ENCODE measurements around the gene LRBA. TPM values are rescaled to one million over a fixed set of nuclear protein-coding genes. Genes with fewer than 3 reads are reported as not detected.

The LRBA gene
- polyA plus RNA-seq, 1 donor: 75.9 TPM

- DNase-seq: no peak
These were observed 734.1 kb downstream of the LRBA start for GRCh38 chr4:150280975-150281374.

GRCh38 chr4:150280081-150280895, 734.8 kb downstream of the LRBA start:
- DNase-seq: no peak

- DNase-seq: no peak
These were observed 736.9 kb downstream of the LRBA start for GRCh38 chr4:150278206-150278605.

GRCh38 chr4:150268444-150268843, 746.6 kb downstream of the LRBA start:
- no peak for DNase-seq

GRCh38 chr4:150265806-150266205, 749.3 kb downstream of the LRBA start:
- DNase-seq: no peak

- DNase-seq: no peak
These were observed 750.4 kb downstream of the LRBA start for GRCh38 chr4:150264595-150265161.

- no peak for DNase-seq
These were observed 752.5 kb downstream of the LRBA start for GRCh38 chr4:150262611-150263010.

GRCh38 chr4:150261571-150261970, 753.5 kb downstream of the LRBA start:
- DNase-seq: no peak

- no peak for DNase-seq
These were observed 755.1 kb downstream of the LRBA start for GRCh38 chr4:150259861-150260567.

GRCh38 chr4:150258569-150258968, 756.5 kb downstream of the LRBA start:
- no peak for DNase-seq

- DNase-seq: no peak
These were observed 758.0 kb downstream of the LRBA start for GRCh38 chr4:150256841-150257730.

GRCh38 chr4:150256225-150256620, 758.9 kb downstream of the LRBA start:
- DNase-seq: no peak

- DNase-seq: no peak
These were observed 759.4 kb downstream of the LRBA start for GRCh38 chr4:150255610-150256224.

- no peak for DNase-seq
These were observed 761.0 kb downstream of the LRBA start for GRCh38 chr4:150253965-150254630.

GRCh38 chr4:150253416-150253815, 761.7 kb downstream of the LRBA start:
- DNase-seq: no peak

- no peak for DNase-seq
These were observed 762.3 kb downstream of the LRBA start for GRCh38 chr4:150252741-150253140.

- no peak for DNase-seq
These were observed 762.8 kb downstream of the LRBA start for GRCh38 chr4:150252306-150252705.

- no peak for DNase-seq
These were observed 763.3 kb downstream of the LRBA start for GRCh38 chr4:150251752-150252190.

GRCh38 chr4:150250998-150251651, 764.0 kb downstream of the LRBA start:
- no peak for DNase-seq

- no peak for DNase-seq
These were observed 764.6 kb downstream of the LRBA start for GRCh38 chr4:150250293-150250997.
